ENCODE data around the gene ZNF766.
"Not testable (repeated sequence)": the region's sequence is repeated elsewhere in the genome, so short reads cannot be mapped to it uniquely, and the experiment has no call there.

The ZNF766 gene

GRCh38 chr19:52275988-52276387 is 6.6 kb downstream of the ZNF766 start:
- no peak for DNase-seq (ENCODE audit: low read depth, low spot score)

GRCh38 chr19:52277471-52277870 is 8.1 kb downstream of the ZNF766 start:
- no peak for DNase-seq (ENCODE audit: low read depth, low spot score)

- no peak for DNase-seq (ENCODE audit: low read depth, low spot score)
These were observed 16.9 kb downstream of the ZNF766 start for GRCh38 chr19:52286256-52286655.

- DNase-seq (ENCODE audit: low read depth, low spot score), result no peak
These were observed 22.4 kb downstream of the ZNF766 start for GRCh38 chr19:52291781-52292180.

GRCh38 chr19:52292946-52293345 is 23.6 kb downstream of the ZNF766 start:
- DNase-seq (ENCODE audit: low read depth, low spot score), result not testable (repeated sequence)

GRCh38 chr19:52296400-52296772 is 27.0 kb downstream of the ZNF766 start:
- DNase-seq (ENCODE audit: low read depth, low spot score), result no peak

GRCh38 chr19:52296773-52297600 is 27.6 kb downstream of the ZNF766 start, which contains the start of gene ZNF480:
Gene ZNF480 (plus strand): TSS chr19:52297169. CDS start chr19:52300413, 3,244 bp downstream.
- peak; percentile 39 for DNase-seq (ENCODE audit: low read depth, low spot score)

- DNase-seq (ENCODE audit: low read depth, low spot score), result no peak
These were observed 28.4 kb downstream of the ZNF766 start for GRCh38 chr19:52297601-52298364.

GRCh38 chr19:52307275-52307674 is 37.9 kb downstream of the ZNF766 start:
- no peak for DNase-seq (ENCODE audit: low read depth, low spot score)

GRCh38 chr19:52322429-52322828 is 53.0 kb downstream of the ZNF766 start:
- no peak for DNase-seq (ENCODE audit: low read depth, low spot score)

GRCh38 chr19:52331757-52332156 is 62.4 kb downstream of the ZNF766 start:
- DNase-seq (ENCODE audit: low read depth, low spot score), result no peak

- DNase-seq (ENCODE audit: low read depth, low spot score), result no peak
These were observed 66.4 kb downstream of the ZNF766 start for GRCh38 chr19:52335768-52336116.

GRCh38 chr19:52336117-52336790 is 66.9 kb downstream of the ZNF766 start, which contains the start of gene ZNF610:
Gene ZNF610 (plus strand): TSS chr19:52336243. CDS start chr19:52349173, 12,930 bp downstream.
- peak; percentile 18 for DNase-seq (ENCODE audit: low read depth, low spot score)

- no peak for DNase-seq (ENCODE audit: low read depth, low spot score)
These were observed 67.5 kb downstream of the ZNF766 start for GRCh38 chr19:52336791-52337381.

- DNase-seq (ENCODE audit: low read depth, low spot score), result not testable (repeated sequence)
These were observed 69.6 kb downstream of the ZNF766 start for GRCh38 chr19:52339022-52339421.

- no peak for DNase-seq (ENCODE audit: low read depth, low spot score)
These were observed 74.2 kb downstream of the ZNF766 start for GRCh38 chr19:52343548-52343947.

- no peak for DNase-seq (ENCODE audit: low read depth, low spot score)
These were observed 75.8 kb downstream of the ZNF766 start for GRCh38 chr19:52345162-52345561.
